ENCODE data around the gene KLF11. TPM values are rescaled to one million over a fixed set of nuclear protein-coding genes. Genes with fewer than 3 reads are reported as not detected.

Gene KLF11
- total and polyA plus RNA-seq, 11 donors = 5.4 to 43.8 (median 19.4) TPM

DNA sequence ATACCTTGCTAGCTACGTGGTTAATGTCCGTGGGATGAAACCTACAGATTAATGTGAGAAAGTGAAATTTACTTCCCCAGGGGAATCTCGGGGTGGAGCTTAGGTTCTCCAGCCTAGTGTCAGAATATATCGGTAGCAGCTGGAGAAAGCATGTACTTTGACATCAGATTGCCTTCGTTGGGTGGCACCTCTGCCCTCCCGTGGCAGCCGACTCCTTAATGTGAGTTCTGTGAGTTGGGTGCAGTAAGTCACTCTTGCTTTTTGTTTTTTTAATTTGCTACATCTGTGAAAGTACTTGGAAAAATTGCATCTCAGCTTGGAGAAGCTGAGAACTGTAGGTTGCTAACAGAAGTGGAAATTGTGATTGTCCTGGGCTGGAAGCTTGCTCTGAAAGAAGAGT is 3.6 kb downstream of the KLF11 start:
- peak overlapping the region in 1 of 12 donors; percentile 6 for H3K4me3 ChIP-seq
- H3K36me3 ChIP-seq = peaks cover 6 to 59% (median 55%) of the 10 kb centered on the region in 9 donors
- no peaks in the 10 kb centered on the region for H3K9me3 ChIP-seq
- intact Hi-C loops (cut with DNase I) = loop anchor here in 7 of 10 donors (5.0 to 10.0 kb wide), 5 partner anchors 60 to 412 kb away; partner anchors contain the start of gene YWHAQ (in 1 of the 7)
- H3K27me3 ChIP-seq = no peaks in the 10 kb centered on the region
- DNase-seq (peak in 2 of 5 donors; percentile 3 to 8), ATAC-seq (no peak)
- TF ChIP-seq CTCF (IDR thresholded peaks at IDR 0.05) (no peak), POLR2A (IDR thresholded peaks at IDR 0.05) (no peak)
- H3K27ac ChIP-seq = peak overlapping the region in 4 of 12 donors; percentile 1 to 97 (median 51)
- peaks cover 12 to 66% (median 53%) of the 10 kb centered on the region in 12 donors for H3K4me1 ChIP-seq
- WGBS, 4 donors = 41 to 53% (median 46%) methylated on average over 7 of the region's 7 CpGs

GRCh38 chr2:10047616-10048500 is 4.5 kb downstream of the KLF11 start:
- TF ChIP-seq CTCF (IDR thresholded peaks at IDR 0.05) (no peak), POLR2A (IDR thresholded peaks at IDR 0.05) (no peak)
- intact Hi-C loops (cut with DNase I) = loop anchor here in 9 of 10 donors (1.0 to 10.0 kb wide), 8 partner anchors 61 to 413 kb away; partner anchors contain the start of gene YWHAQ (in 1 of the 9)
- no peaks in the 10 kb centered on the region for H3K9me3 ChIP-seq
- DNase-seq = peak in 2 of 5 donors; percentile 24 to 25
- H3K27ac ChIP-seq = peak overlapping the region in 7 of 12 donors; percentile 6 to 97 (median 39)
- peak overlapping the region in 1 of 12 donors; percentile 1 for H3K4me3 ChIP-seq
- no peaks in the 10 kb centered on the region for H3K27me3 ChIP-seq
- H3K36me3 ChIP-seq = peaks cover 7 to 68% (median 64%) of the 10 kb centered on the region in 9 donors
- H3K4me1 ChIP-seq = peaks cover 12 to 63% (median 48%) of the 10 kb centered on the region in 12 donors
- ATAC-seq = no peak
- 80 to 82% (median 82%) methylated on average over 15 of the region's 15 CpGs for WGBS, 4 donors

DNA sequence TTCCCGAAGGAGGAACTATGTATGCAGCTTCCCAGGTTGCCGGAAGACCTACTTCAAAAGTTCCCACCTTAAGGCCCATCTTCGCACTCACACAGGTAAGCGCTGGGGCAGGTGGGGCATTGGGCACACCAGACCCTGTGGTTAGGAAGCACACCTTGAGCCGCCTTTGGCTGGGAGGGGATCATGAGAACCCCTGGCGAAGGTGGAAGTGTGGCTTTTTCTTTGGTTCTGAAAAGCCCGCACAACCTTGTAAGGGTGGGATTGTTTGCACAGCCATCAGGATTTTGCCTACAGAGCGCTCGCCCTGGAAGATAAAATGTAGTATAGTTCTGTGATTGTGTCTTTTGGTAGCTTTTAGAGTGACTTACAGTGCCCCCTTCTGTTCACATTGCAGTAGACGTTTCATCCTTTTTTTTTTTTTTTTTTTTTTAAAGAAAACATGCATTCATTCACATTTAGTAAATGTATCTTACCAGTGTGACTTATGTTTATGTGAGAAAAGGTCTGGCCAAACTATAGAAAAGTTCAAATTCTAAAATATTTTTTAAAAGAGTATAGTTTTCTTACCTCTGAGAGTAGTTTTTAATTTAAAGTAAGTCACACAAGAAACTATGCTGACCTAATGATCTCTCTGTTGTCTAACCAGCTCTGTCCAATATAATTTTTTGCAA is 5.3 kb downstream of the KLF11 start:
- H3K36me3 ChIP-seq = peaks cover 7 to 76% (median 72%) of the 10 kb centered on the region in 9 donors
- WGBS, 4 donors = 48 to 63% (median 58%) methylated on average over 8 to 10 of the region's 10 CpGs

More for the DNA sequence above, 5.3 kb downstream of the KLF11 start:
- no peaks in the 10 kb centered on the region for H3K9me3 ChIP-seq
- no peak for ATAC-seq
- intact Hi-C loops (cut with DNase I) = loop anchor here in 9 of 10 donors (1.0 to 10.0 kb wide), 8 partner anchors 61 to 414 kb away; partner anchors contain the start of gene YWHAQ (in 1 of the 9)
- H3K4me1 ChIP-seq = peaks cover 12 to 71% (median 54%) of the 10 kb centered on the region in 12 donors
- peak; percentile 43 to 77 (median 65) for TF ChIP-seq CTCF (IDR thresholded peaks at IDR 0.05)
- no peak for TF ChIP-seq POLR2A (IDR thresholded peaks at IDR 0.05)
- H3K4me3 ChIP-seq = peak overlapping the region in 1 of 12 donors; percentile 1
- DNase-seq = peak in 2 of 5 donors; percentile 19 to 59
- H3K27ac ChIP-seq = peak overlapping the region in 7 of 12 donors; percentile 6 to 61 (median 34)
- no peaks in the 10 kb centered on the region for H3K27me3 ChIP-seq
